Transverse colon (tissue), 4 donors: ENCODE results near the gene CBLC. TPM values are rescaled to one million over a fixed set of nuclear protein-coding genes. Genes with fewer than 3 reads are reported as not detected.

Experiments
- DNase-seq: peaks from one replicate; pipeline ENCODE4 v3.0.0-alpha.2; 2019
- H3K27ac ChIP-seq, 4 donors: fragments of 200-600 bp; sonication (generic); 2 replicates each; pipeline ENCODE4 v1.5.1; 2016 to 2018; ENCODE audit warnings: inconsistent platforms in 4 of 4
- H3K27me3 ChIP-seq: fragments of 200-600 bp; sonication (generic); 2 replicates; pipeline ENCODE4 v1.5.1; 2017; ENCODE audit warnings: inconsistent platforms
- H3K36me3 ChIP-seq, 4 donors: fragments of 200-600 bp; sonication (generic); 2 replicates each; pipeline ENCODE4 v1.5.1; 2017 to 2019; ENCODE audit warnings: inconsistent platforms in 4 of 4
- H3K4me1 ChIP-seq, 4 donors: fragments of 200-600 bp; sonication (generic); 2 replicates each; pipeline ENCODE4 v1.5.1; 2017 to 2020; ENCODE audit warnings: inconsistent platforms in 4 of 4
- H3K4me3 ChIP-seq, 4 donors: fragments of 200-600 bp; sonication (generic); 1 replicate in 1 of 4; 2 replicates in 3 of 4; pipeline versions ENCODE4 v1.5.1 to v1.6.1; 2017 to 2019; ENCODE audit warnings: inconsistent platforms in 4 of 4
- H3K9me3 ChIP-seq, 2 donors: fragments of 200-600 bp; sonication (generic); 2 replicates each; pipeline ENCODE4 v1.5.1; 2017 to 2019; ENCODE audit warnings: inconsistent platforms in 2 of 2
- EP300 ChIP-seq: sonication (generic); formaldehyde crosslinking; IDR thresholded peaks from one replicate; pipeline ENCODE4 v1.6.1; 2017; ENCODE audit warnings: antibody characterized with exemption, low read depth
- POLR2A ChIP-seq: fragments of 450-650 bp; IDR thresholded peaks from one replicate; pipeline ENCODE4 v1.6.1; 2016; ENCODE audit warnings: antibody characterized with exemption, mild to moderate bottlenecking, moderate library complexity
- POLR2AphosphoS5 ChIP-seq, 3 donors: sonication (generic); formaldehyde crosslinking; IDR thresholded peaks; one replicate each; pipeline ENCODE4 v1.6.1; 2016; ENCODE audit warnings: antibody characterized with exemption in 3 of 3
- WGBS, 2 donors: methylation state at CpG; one replicate each; pipeline ENCODE4 v1.1.5; 2018; ENCODE audit warnings: low coverage in 1 of 2; 5-methylcytosine and 5-hydroxymethylcytosine counted together
- in situ Hi-C, 4 donors: fragments of 200-750 bp; cut with MboI; loops; one replicate each; pipeline versions ENCODE4 v1.15.0 to v1.15.1; 2017; ENCODE audit warnings: low sequenced_read_pairs in 3 of 4, low pct_ligation_motif_present in 1 of 4, low pct_unique_long_range_greater_than_20kb in 1 of 4
- intact Hi-C: fragments of 100-400 bp; cut with DNase I; formaldehyde crosslinking; loops from one replicate; pipeline ENCODE4 v1.15.1; 2023; ENCODE audit warnings: low total_unique reads
- total RNA-seq, 4 donors: library from RNA; depleted of rRNA; stranded (reverse); fragments of >200 nt; gene quantifications; one replicate each; pipeline ENCODE4 v1.1.0, GENCODE V29; 2016
- TF ChIP-seq, protein P1 (sequence below), 5 experiments: fragments of 200-600 bp in 3 of 5; fragments of 450-650 bp in 2 of 5; sonication (generic) in 3 of 5; IDR thresholded peaks; 1 replicate in 2 of 5; 2 replicates in 3 of 5; pipeline ENCODE4 v1.5.1; 2016 to 2017; ENCODE audit warnings: antibody characterized with exemption in 5 of 5, inconsistent platforms in 3 of 5, mild to moderate bottlenecking in 2 of 5, moderate library complexity in 1 of 5

CBLC gene
- total RNA-seq, 4 donors from 2014 or later = 96.1 to 210 (median 145) TPM

DNA sequence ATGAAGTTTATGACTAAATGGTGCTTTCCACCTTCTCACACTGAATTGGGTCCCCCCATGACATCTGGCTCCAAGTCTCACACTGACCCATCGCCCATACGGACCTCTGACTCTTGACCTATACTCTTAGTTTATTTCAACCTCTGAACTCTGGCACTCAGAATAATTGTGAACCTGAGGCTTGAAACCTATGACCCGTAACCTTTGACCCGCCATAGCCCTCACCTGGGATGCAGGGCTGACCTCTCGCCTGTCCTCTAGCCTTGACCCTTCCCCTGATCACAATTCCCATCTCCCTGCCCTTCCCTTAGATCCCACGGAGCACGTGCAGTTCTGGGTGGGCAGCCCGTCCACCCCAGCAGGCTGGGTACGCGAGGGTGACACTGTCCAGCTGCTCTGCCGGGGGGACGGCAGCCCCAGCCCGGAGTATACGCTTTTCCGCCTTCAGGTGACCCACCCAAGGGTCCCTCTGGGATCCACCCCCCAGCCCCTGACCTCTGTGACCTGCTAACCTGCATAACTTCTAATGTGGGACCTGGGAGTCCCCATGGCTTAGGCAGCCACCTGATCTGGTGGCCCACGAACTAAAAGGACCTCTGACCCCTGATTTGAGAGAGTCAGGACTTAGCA lies 36.3 kb downstream of the CBLC start:
- intact Hi-C loops = no loop called here
- in situ Hi-C loops = no loop called here
- no peaks in the 10 kb centered on the region for H3K9me3 ChIP-seq
- DNase-seq = no peak
- TF ChIP-seq POLR2AphosphoS5 (IDR thresholded peaks at IDR 0.05) = no peak
- TF ChIP-seq, protein P1, sequence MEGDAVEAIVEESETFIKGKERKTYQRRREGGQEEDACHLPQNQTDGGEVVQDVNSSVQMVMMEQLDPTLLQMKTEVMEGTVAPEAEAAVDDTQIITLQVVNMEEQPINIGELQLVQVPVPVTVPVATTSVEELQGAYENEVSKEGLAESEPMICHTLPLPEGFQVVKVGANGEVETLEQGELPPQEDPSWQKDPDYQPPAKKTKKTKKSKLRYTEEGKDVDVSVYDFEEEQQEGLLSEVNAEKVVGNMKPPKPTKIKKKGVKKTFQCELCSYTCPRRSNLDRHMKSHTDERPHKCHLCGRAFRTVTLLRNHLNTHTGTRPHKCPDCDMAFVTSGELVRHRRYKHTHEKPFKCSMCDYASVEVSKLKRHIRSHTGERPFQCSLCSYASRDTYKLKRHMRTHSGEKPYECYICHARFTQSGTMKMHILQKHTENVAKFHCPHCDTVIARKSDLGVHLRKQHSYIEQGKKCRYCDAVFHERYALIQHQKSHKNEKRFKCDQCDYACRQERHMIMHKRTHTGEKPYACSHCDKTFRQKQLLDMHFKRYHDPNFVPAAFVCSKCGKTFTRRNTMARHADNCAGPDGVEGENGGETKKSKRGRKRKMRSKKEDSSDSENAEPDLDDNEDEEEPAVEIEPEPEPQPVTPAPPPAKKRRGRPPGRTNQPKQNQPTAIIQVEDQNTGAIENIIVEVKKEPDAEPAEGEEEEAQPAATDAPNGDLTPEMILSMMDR (IDR thresholded peaks at IDR 0.05) = no peak
- no peak for TF ChIP-seq POLR2A
- TF ChIP-seq EP300 = no peak
- H3K36me3 ChIP-seq = no peaks in the 10 kb centered on the region
- H3K27me3 ChIP-seq = peaks cover 3% of the 10 kb centered on the region
- no peak overlapping the region for H3K4me3 ChIP-seq
- H3K27ac ChIP-seq = no peak overlapping the region
- 90% methylated on average over 16 of the region's 16 CpGs; no CpG with 5 or more reads in 1 of the 2 donors for WGBS, 2 donors
- peaks cover 7 to 18% (median 10%) of the 10 kb centered on the region in 4 donors for H3K4me1 ChIP-seq

GRCh38 chr19:44814517-44814916 lies 36.8 kb downstream of the CBLC start:
- peaks cover 3% of the 10 kb centered on the region for H3K27me3 ChIP-seq
- H3K27ac ChIP-seq = no peak overlapping the region
- H3K36me3 ChIP-seq = no peaks in the 10 kb centered on the region
- peaks cover 2 to 12% (median 4%) of the 10 kb centered on the region in 4 donors for H3K4me1 ChIP-seq
- H3K4me3 ChIP-seq = no peak overlapping the region
- in situ Hi-C loops (no loop called here), intact Hi-C loops (no loop called here)
- TF ChIP-seq POLR2AphosphoS5 (IDR thresholded peaks at IDR 0.05) (no peak), POLR2A (no peak), EP300 (no peak)
- TF ChIP-seq, protein P1 (IDR thresholded peaks at IDR 0.05) = no peak
- WGBS, 2 donors = 86 to 90% methylated on average over 14 to 17 of the region's 17 CpGs
- DNase-seq = no peak
- H3K9me3 ChIP-seq = no peaks in the 10 kb centered on the region

- Histone ChIP-seq H3K27me3 (no peaks in the 10 kb centered on the region), H3K36me3 (no peaks in the 10 kb centered on the region), H3K4me3 (no peak overlapping the region), H3K9me3 (no peaks in the 10 kb centered on the region), H3K4me1 (peaks cover 0 to 11% (median 2%) of the 10 kb centered on the region in 4 donors), H3K27ac (no peak overlapping the region)
- no peak for DNase-seq
- intact Hi-C loops (no loop called here), in situ Hi-C loops (no loop called here)
- WGBS, 2 donors = 59% methylated on average over 2 of the region's 2 CpGs; no CpG with 5 or more reads in 1 of the 2 donors
- TF ChIP-seq EP300 (no peak), POLR2A (no peak), POLR2AphosphoS5 (IDR thresholded peaks at IDR 0.05) (no peak)
- TF ChIP-seq, protein P1 (IDR thresholded peaks at IDR 0.05) = no peak
These were observed 38.6 kb downstream of the CBLC start for GRCh38 chr19:44816301-44816700.

- in situ Hi-C loops = no loop called here
- Histone ChIP-seq H3K27me3 (no peaks in the 10 kb centered on the region), H3K4me3 (no peak overlapping the region), H3K27ac (no peak overlapping the region), H3K4me1 (peaks cover 0 to 11% (median 2%) of the 10 kb centered on the region in 4 donors), H3K9me3 (no peaks in the 10 kb centered on the region), H3K36me3 (no peaks in the 10 kb centered on the region)
- TF ChIP-seq POLR2AphosphoS5 (IDR thresholded peaks at IDR 0.05) (no peak), POLR2A (no peak), EP300 (no peak)
- TF ChIP-seq, protein P1 (IDR thresholded peaks at IDR 0.05) = no peak
- no peak for DNase-seq
- 71 to 87% methylated on average over 1 to 8 of the region's 8 CpGs for WGBS, 2 donors
- intact Hi-C loops = no loop called here
These were observed 40.2 kb downstream of the CBLC start for GRCh38 chr19:44817725-44818465.
